ENCODE results near the gene KDR.
A peak's percentile ranks its signal among the peaks of the same experiment; 100 is the strongest.

KDR gene

GRCh38 chr4:55080174-55080865 is 45.1 kb downstream of the KDR start:
- peak; percentile 35 for DNase-seq (ENCODE audit: low spot score)
- peak; percentile 76 for FAIRE-seq

- DNase-seq (ENCODE audit: low spot score) (peak; percentile 29), FAIRE-seq (no peak)
Measured at GRCh38 chr4:55079451-55080173, 45.8 kb downstream of the KDR start.

GRCh38 chr4:55078987-55079386 is 46.4 kb downstream of the KDR start:
- DNase-seq (ENCODE audit: low spot score) (peak; percentile 46), FAIRE-seq (peak; percentile 35)

GRCh38 chr4:55077577-55077976 is 47.8 kb downstream of the KDR start:
- DNase-seq (ENCODE audit: low spot score) (no peak), FAIRE-seq (no peak)

GRCh38 chr4:55075823-55076716 is 49.3 kb downstream of the KDR start:
- no peak for FAIRE-seq
- DNase-seq (ENCODE audit: low spot score) = no peak

GRCh38 chr4:55075376-55075775 is 50.0 kb downstream of the KDR start:
- DNase-seq (ENCODE audit: low spot score) (no peak), FAIRE-seq (no peak)

- FAIRE-seq (no peak), DNase-seq (ENCODE audit: low spot score) (no peak)
Measured at GRCh38 chr4:55074386-55074785, 51.0 kb downstream of the KDR start.

GRCh38 chr4:55071951-55072350 is 53.4 kb downstream of the KDR start:
- FAIRE-seq (no peak), DNase-seq (ENCODE audit: low spot score) (no peak)

- DNase-seq (ENCODE audit: low spot score) = no peak
- FAIRE-seq = no peak
Measured at GRCh38 chr4:55069248-55069647, 56.1 kb downstream of the KDR start.

- FAIRE-seq = no peak
- no peak for DNase-seq (ENCODE audit: low spot score)
Measured at GRCh38 chr4:55068522-55068921, 56.9 kb downstream of the KDR start.

- DNase-seq (ENCODE audit: low spot score) (no peak), FAIRE-seq (no peak)
Measured at GRCh38 chr4:55066018-55066417, 59.4 kb downstream of the KDR start.

GRCh38 chr4:55055529-55055928 is 69.9 kb downstream of the KDR start:
- FAIRE-seq (no peak), DNase-seq (ENCODE audit: low spot score) (no peak)

GRCh38 chr4:55051532-55051931 is 73.9 kb downstream of the KDR start:
- no peak for FAIRE-seq
- no peak for DNase-seq (ENCODE audit: low spot score)

GRCh38 chr4:55050418-55050950 is 74.9 kb downstream of the KDR start:
- FAIRE-seq = no peak

GRCh38 chr4:55038176-55038890 is 87.1 kb downstream of the KDR start:
- no peak for FAIRE-seq
- DNase-seq (ENCODE audit: low spot score) = no peak

More at GRCh38 chr4:55050418-55050950, 74.9 kb downstream of the KDR start:
- no peak for DNase-seq (ENCODE audit: low spot score)

- FAIRE-seq (peak; percentile 78), DNase-seq (ENCODE audit: low spot score) (no peak)
Measured at GRCh38 chr4:55037728-55038127, 87.7 kb downstream of the KDR start.

- DNase-seq (ENCODE audit: low spot score) (no peak), FAIRE-seq (no peak)
Measured at GRCh38 chr4:55036405-55036804, 89.0 kb downstream of the KDR start.

- FAIRE-seq (no peak), DNase-seq (ENCODE audit: low spot score) (no peak)
Measured at GRCh38 chr4:55035892-55036291, 89.5 kb downstream of the KDR start.

GRCh38 chr4:55033296-55033695 is 92.1 kb downstream of the KDR start:
- no peak for DNase-seq (ENCODE audit: low spot score)
- FAIRE-seq = no peak

- FAIRE-seq (no peak), DNase-seq (ENCODE audit: low spot score) (no peak)
Measured at GRCh38 chr4:55032788-55033187, 92.6 kb downstream of the KDR start.

- no peak for DNase-seq (ENCODE audit: low spot score)
- FAIRE-seq = no peak
Measured at GRCh38 chr4:55032179-55032578, 93.2 kb downstream of the KDR start.

Data from RCC 7860 (cell line).